ENCODE measurements around the gene CNIH2. TPM values are rescaled to one million over a fixed set of nuclear protein-coding genes. Genes with fewer than 3 reads are reported as not detected.
A peak's percentile ranks its signal among the peaks of the same experiment; 100 is the strongest.

Gene CNIH2
- total RNA-seq, 1 experiment from 2014 or later: 12.9 TPM

GRCh38 chr11:66281001-66281400 is 3.0 kb downstream of the CNIH2 start (continued):
- TF ChIP-seq ZNF532 (CRISPR knock-in tag; IDR thresholded peaks at IDR 0.05; ENCODE audit: borderline replicate concordance) (no peak), MYBL2 (CRISPR knock-in tag; IDR thresholded peaks at IDR 0.05) (no peak), RELA (CRISPR knock-in tag; IDR thresholded peaks at IDR 0.05; ENCODE audit: borderline replicate concordance) (no peak), JUN (CRISPR knock-in tag; IDR thresholded peaks at IDR 0.05) (no peak), ZNF263 (CRISPR knock-in tag; IDR thresholded peaks at IDR 0.05; ENCODE audit: low read depth) (no peak)
- TF ChIP-seq, protein P1, sequence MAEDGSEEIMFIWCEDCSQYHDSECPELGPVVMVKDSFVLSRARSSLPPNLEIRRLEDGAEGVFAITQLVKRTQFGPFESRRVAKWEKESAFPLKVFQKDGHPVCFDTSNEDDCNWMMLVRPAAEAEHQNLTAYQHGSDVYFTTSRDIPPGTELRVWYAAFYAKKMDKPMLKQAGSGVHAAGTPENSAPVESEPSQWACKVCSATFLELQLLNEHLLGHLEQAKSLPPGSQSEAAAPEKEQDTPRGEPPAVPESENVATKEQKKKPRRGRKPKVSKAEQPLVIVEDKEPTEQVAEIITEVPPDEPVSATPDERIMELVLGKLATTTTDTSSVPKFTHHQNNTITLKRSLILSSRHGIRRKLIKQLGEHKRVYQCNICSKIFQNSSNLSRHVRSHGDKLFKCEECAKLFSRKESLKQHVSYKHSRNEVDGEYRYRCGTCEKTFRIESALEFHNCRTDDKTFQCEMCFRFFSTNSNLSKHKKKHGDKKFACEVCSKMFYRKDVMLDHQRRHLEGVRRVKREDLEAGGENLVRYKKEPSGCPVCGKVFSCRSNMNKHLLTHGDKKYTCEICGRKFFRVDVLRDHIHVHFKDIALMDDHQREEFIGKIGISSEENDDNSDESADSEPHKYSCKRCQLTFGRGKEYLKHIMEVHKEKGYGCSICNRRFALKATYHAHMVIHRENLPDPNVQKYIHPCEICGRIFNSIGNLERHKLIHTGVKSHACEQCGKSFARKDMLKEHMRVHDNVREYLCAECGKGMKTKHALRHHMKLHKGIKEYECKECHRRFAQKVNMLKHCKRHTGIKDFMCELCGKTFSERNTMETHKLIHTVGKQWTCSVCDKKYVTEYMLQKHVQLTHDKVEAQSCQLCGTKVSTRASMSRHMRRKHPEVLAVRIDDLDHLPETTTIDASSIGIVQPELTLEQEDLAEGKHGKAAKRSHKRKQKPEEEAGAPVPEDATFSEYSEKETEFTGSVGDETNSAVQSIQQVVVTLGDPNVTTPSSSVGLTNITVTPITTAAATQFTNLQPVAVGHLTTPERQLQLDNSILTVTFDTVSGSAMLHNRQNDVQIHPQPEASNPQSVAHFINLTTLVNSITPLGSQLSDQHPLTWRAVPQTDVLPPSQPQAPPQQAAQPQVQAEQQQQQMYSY (CRISPR knock-in tag; IDR thresholded peaks at IDR 0.05): no peak
- TF ChIP-seq, protein P2, sequence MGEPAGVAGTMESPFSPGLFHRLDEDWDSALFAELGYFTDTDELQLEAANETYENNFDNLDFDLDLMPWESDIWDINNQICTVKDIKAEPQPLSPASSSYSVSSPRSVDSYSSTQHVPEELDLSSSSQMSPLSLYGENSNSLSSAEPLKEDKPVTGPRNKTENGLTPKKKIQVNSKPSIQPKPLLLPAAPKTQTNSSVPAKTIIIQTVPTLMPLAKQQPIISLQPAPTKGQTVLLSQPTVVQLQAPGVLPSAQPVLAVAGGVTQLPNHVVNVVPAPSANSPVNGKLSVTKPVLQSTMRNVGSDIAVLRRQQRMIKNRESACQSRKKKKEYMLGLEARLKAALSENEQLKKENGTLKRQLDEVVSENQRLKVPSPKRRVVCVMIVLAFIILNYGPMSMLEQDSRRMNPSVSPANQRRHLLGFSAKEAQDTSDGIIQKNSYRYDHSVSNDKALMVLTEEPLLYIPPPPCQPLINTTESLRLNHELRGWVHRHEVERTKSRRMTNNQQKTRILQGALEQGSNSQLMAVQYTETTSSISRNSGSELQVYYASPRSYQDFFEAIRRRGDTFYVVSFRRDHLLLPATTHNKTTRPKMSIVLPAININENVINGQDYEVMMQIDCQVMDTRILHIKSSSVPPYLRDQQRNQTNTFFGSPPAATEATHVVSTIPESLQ (CRISPR knock-in tag; IDR thresholded peaks at IDR 0.05): no peak

DNA sequence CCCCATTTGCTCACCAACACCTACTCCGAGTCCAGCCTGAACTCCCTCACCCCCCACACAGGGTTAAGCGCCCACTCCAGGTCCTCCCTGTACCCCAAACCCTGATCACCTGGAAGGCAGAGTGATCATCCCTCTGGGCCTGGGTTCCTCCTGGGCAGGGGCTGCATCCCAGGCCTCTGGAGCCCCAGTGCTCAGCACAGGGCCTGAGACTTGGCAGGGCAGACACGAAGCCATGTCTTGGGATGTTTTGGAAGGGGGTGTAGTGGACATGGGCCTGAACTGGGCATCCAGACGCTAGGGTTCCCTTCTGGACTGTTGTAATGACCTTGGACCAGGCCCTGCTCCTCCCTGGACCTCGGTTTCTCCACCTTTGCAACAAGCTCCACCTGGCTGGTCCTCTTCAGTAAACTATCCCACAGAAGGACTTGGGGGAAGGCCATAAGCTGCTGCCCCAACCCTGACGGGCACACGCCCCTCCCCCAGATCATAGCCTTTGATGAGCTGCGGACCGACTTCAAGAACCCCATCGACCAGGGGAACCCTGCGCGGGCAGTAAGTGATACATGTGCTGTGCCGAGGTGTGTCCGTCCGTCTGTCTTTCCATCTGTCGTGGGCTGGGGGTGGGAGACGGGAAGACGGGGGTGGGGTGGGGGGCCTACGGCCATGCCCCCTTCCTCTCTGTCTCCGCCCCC is 3.9 kb downstream of the CNIH2 start:
- TF ChIP-seq NR3C1 (CRISPR knock-in tag; conservative IDR thresholded peaks at IDR 0.05; ENCODE audit: low read depth) (no peak), ZNF671 (CRISPR knock-in tag; IDR thresholded peaks at IDR 0.05) (no peak)
- TF ChIP-seq, protein P3, sequence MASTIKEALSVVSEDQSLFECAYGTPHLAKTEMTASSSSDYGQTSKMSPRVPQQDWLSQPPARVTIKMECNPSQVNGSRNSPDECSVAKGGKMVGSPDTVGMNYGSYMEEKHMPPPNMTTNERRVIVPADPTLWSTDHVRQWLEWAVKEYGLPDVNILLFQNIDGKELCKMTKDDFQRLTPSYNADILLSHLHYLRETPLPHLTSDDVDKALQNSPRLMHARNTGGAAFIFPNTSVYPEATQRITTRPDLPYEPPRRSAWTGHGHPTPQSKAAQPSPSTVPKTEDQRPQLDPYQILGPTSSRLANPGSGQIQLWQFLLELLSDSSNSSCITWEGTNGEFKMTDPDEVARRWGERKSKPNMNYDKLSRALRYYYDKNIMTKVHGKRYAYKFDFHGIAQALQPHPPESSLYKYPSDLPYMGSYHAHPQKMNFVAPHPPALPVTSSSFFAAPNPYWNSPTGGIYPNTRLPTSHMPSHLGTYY (CRISPR knock-in tag; IDR thresholded peaks at IDR 0.05): no peak
- TF ChIP-seq, protein P4, sequence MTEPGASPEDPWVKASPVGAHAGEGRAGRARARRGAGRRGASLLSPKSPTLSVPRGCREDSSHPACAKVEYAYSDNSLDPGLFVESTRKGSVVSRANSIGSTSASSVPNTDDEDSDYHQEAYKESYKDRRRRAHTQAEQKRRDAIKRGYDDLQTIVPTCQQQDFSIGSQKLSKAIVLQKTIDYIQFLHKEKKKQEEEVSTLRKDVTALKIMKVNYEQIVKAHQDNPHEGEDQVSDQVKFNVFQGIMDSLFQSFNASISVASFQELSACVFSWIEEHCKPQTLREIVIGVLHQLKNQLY (CRISPR knock-in tag; IDR thresholded peaks at IDR 0.05): no peak
- TF ChIP-seq, protein P5, sequence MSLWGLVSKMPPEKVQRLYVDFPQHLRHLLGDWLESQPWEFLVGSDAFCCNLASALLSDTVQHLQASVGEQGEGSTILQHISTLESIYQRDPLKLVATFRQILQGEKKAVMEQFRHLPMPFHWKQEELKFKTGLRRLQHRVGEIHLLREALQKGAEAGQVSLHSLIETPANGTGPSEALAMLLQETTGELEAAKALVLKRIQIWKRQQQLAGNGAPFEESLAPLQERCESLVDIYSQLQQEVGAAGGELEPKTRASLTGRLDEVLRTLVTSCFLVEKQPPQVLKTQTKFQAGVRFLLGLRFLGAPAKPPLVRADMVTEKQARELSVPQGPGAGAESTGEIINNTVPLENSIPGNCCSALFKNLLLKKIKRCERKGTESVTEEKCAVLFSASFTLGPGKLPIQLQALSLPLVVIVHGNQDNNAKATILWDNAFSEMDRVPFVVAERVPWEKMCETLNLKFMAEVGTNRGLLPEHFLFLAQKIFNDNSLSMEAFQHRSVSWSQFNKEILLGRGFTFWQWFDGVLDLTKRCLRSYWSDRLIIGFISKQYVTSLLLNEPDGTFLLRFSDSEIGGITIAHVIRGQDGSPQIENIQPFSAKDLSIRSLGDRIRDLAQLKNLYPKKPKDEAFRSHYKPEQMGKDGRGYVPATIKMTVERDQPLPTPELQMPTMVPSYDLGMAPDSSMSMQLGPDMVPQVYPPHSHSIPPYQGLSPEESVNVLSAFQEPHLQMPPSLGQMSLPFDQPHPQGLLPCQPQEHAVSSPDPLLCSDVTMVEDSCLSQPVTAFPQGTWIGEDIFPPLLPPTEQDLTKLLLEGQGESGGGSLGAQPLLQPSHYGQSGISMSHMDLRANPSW (CRISPR knock-in tag; conservative IDR thresholded peaks at IDR 0.05; ENCODE audit: low read depth): no peak
- DNase-seq (ENCODE audit: low spot score) (no peak), ATAC-seq (peak; percentile 3)
- peaks cover 22% of the 10 kb centered on the region for H3K27me3 Mint-ChIP-seq (ENCODE audit: low read depth)
- no peak overlapping the region for H3K27ac Mint-ChIP-seq
- H3K36me3 Mint-ChIP-seq: no peaks in the 10 kb centered on the region
- POLR2A ChIA-PET: interaction anchor here (0.7 to 1.1 kb wide), 2 partner anchors 10 to 47 kb away, joined by 3 read pairs; partner anchors contain the start of gene TMEM151A
- no peak overlapping the region; the same call in 1 of the 2 replicates for H3K4me3 Mint-ChIP-seq
- H3K9me3 Mint-ChIP-seq: no peaks in the 10 kb centered on the region
- CTCF ChIA-PET: interaction anchor here (0.8 to 3.5 kb wide), 26 partner anchors 10 to 273 kb away, joined by 3 to 36 read pairs (median 4); partner anchors contain the start of genes BRMS1, CD248, RAB1B and SLC29A2
- peaks cover 24% of the 10 kb centered on the region for H3K4me1 Mint-ChIP-seq

Measured in WTC11 (cell line).